Erythroblast (primary cell): ENCODE results near the gene PPFIA2.

Experiments used
- GATA1 ChIP-seq: IDR thresholded peaks from 2 replicates; pipeline ENCODE4 v1.6.1; 2011; ENCODE audit warnings: low read depth, mild to moderate bottlenecking, control low read depth, low read length, moderate library complexity
- POLR2A ChIP-seq: IDR thresholded peaks from 2 replicates; pipeline ENCODE4 v1.6.1; 2011; ENCODE audit warnings: mild to moderate bottlenecking, low read length

DNA sequence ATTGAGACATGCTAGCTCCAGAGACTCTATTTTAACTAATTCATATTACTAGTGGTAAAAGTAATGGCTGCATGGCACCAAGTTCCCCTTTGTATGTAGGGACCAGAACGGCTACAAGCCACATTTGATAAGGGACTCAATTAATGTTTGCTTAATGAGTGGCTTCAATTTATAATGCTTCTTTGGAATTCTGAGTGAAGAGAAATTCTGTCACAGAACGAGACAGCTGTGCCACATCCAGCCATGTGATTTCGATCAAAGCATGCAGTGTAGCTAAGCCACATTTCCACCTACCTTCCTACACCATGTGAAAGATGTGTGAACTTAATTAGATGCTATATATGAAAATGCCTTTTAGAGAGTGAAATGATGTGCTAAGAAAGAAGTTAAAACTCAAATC lies 463.9 kb downstream of the PPFIA2 start:
- no peak for TF ChIP-seq POLR2A
- no peak for TF ChIP-seq GATA1
